GM12878 (cell line): ENCODE data around the gene CYP24A1. TPM values are rescaled to one million over a fixed set of nuclear protein-coding genes. Genes with fewer than 3 reads are reported as not detected.

ENCODE experiments used
- ATAC-seq: fragments of 200-7000 bp; cut with Tn5 transposase; 3 replicates; pipeline ENCODE4 v1.9.1; 2020; ENCODE audit warnings: mild to moderate bottlenecking, moderate library complexity
- BruUV-seq: library from RNA; stranded (reverse); fragments of 400-500 nt; replicated peaks from 2 replicates; lab custom pipeline; 2021; lab: Mats Ljungman, UMichigan
- CTCF ChIA-PET: fragments of 300-600 bp; sonication (Branson Sonifier 250); formaldehyde crosslinking; extraction: SDS; loops from one replicate; lab custom pipeline; 2021; ENCODE audit warnings: inconsistent platforms; lab: Yijun Ruan, JAX
- POLR2A ChIA-PET: fragments of 350-600 bp; formaldehyde crosslinking; extraction: SDS; loops from one replicate; lab custom pipeline; 2021; ENCODE audit warnings: inconsistent platforms; lab: Charles Lee
- RAD21 ChIA-PET: fragments of 300-600 bp; sonication (Branson Sonifier 250); formaldehyde crosslinking; loops from one replicate; lab custom pipeline; 2023; ENCODE audit warnings: antibody characterized with exemption; ENCODE audit not compliant: unreplicated experiment; lab: Charles Lee
- SMC1A ChIA-PET: fragments of 300-600 bp; sonication (Branson Sonifier 250); formaldehyde crosslinking; loops from one replicate; lab custom pipeline; 2023; ENCODE audit not compliant: unreplicated experiment, uncharacterized antibody; lab: Charles Lee
- DNase-seq: peaks from one replicate; pipeline ENCODE4 v3.0.0-alpha.2; 2011; ENCODE audit warnings: low read depth, low spot score
- FAIRE-seq: peaks from 3 replicates; lab custom pipeline; 2011; peaks lifted over from hg19 to GRCh38; lab: Jason Lieb, UNC
- H2AFZ ChIP-seq: 2 replicates; pipeline ENCODE4 v1.6.0; 2011; ENCODE audit warnings: low read depth, low read length, control low read depth; ENCODE audit not compliant: control insufficient read depth
- H3K27ac ChIP-seq: 2 replicates; pipeline ENCODE4 v1.5.1; 2011; ENCODE audit warnings: control low read depth; ENCODE audit not compliant: control insufficient read depth, insufficient read depth
- H3K27me3 ChIP-seq, 2 experiments: replicated peaks in 1 of 2; 2 replicates each; pipeline versions ENCODE4 v1.6.0 to v1.6.1; 2011; ENCODE audit warnings: low read length in 1 of 2; ENCODE audit not compliant: control insufficient read depth in 2 of 2, insufficient read depth in 2 of 2
- H3K36me3 ChIP-seq, 2 experiments: 2 replicates each; pipeline ENCODE4 v1.5.1; 2011; ENCODE audit warnings: low read length in 1 of 2; ENCODE audit not compliant: control insufficient read depth in 2 of 2, insufficient read depth in 2 of 2
- H3K4me1 ChIP-seq: 2 replicates; pipeline ENCODE4 v1.6.1; 2011; ENCODE audit warnings: mild to moderate bottlenecking, low read length, moderate library complexity, mixed read lengths; ENCODE audit not compliant: control insufficient read depth, insufficient read depth
- H3K4me2 ChIP-seq: 2 replicates; pipeline ENCODE4 v1.6.0; 2011; ENCODE audit warnings: control low read depth; ENCODE audit not compliant: control insufficient read depth, insufficient read depth
- H3K4me3 ChIP-seq: fragments of 200-600 bp; sonication (generic); 2 replicates; pipeline ENCODE4 v1.5.1; 2016
- H3K79me2 ChIP-seq: 2 replicates; pipeline ENCODE4 v1.6.0; 2011; ENCODE audit warnings: low read length; ENCODE audit not compliant: control insufficient read depth, insufficient read depth
- H3K9ac ChIP-seq: 2 replicates; pipeline ENCODE4 v1.8.0; 2011; ENCODE audit warnings: low read length, control low read depth, mixed read lengths; ENCODE audit not compliant: control insufficient read depth, insufficient read depth
- H3K9me3 ChIP-seq: replicated peaks from 3 replicates; pipeline ENCODE4 v1.5.1; 2011; ENCODE audit warnings: mild to moderate bottlenecking, low read length; ENCODE audit not compliant: control insufficient read depth, insufficient read depth
- H4K20me1 ChIP-seq: 2 replicates; pipeline ENCODE4 v1.6.0; 2011; ENCODE audit not compliant: control insufficient read depth, insufficient read depth
- ASH2L ChIP-seq: fragments of 300-600, 200-600 bp; sonication (generic); IDR thresholded peaks from 2 replicates; pipeline ENCODE4 v1.6.1; 2017; ENCODE audit warnings: low read depth, mild to moderate bottlenecking, borderline replicate concordance
- EED ChIP-seq: sonication (generic); IDR thresholded peaks from 2 replicates; pipeline ENCODE4 v1.6.1; 2016; ENCODE audit warnings: antibody characterized with exemption, low read depth
- HDAC6 ChIP-seq: fragments of 200-600 bp; sonication (generic); IDR thresholded peaks from one replicate; pipeline ENCODE4 v1.8.0; 2017; ENCODE audit warnings: antibody characterized with exemption; ENCODE audit not compliant: unreplicated experiment
- MEF2A ChIP-seq: IDR thresholded peaks from 2 replicates; pipeline ENCODE4 v1.6.1; 2011; ENCODE audit warnings: low read depth, mild to moderate bottlenecking, low read length, moderate library complexity; ENCODE audit not compliant: insufficient read depth
- PAX5 ChIP-seq: IDR thresholded peaks from 2 replicates; pipeline ENCODE4 v1.6.1; 2011; ENCODE audit warnings: low read depth, low read length, borderline replicate concordance
- WGBS: methylation state at CpG from one replicate; pipeline ENCODE4 v1.1.6; 2016; ENCODE audit warnings: low lambda C conversion rate; ENCODE audit not compliant: insufficient replicate concordance, insufficient coverage; ENCODE audit errors: missing lambda C conversion rate; 5-methylcytosine and 5-hydroxymethylcytosine counted together
- in situ Hi-C: fragments of 300-500 bp; cut with MboI; formaldehyde crosslinking; loops from 9 replicates; pipeline ENCODE4 v1.14.3; 2018; ENCODE audit warnings: mixed read lengths
- intact Hi-C: fragments of 100-400 bp; cut with micrococcal nuclease; formaldehyde crosslinking; loops from one replicate; pipeline ENCODE4 v1.14.2; 2022; ENCODE audit not compliant: unreplicated experiment
- polyA plus RNA-seq, 11 experiments: library from polyadenylated mRNA; depleted of rRNA in 4 of 11; unstranded in 6 of 11; stranded (reverse) in 5 of 11; fragments of >200 nt; fragmentation: Nextera tagmentation in 4 of 11; fragmentation: Illumina TruSeq in 1 of 11; extraction: Ambion mirVana in 4 of 11; extraction: Trizol in 1 of 11; gene quantifications; 1 replicate in 1 of 11; 2 replicates in 10 of 11; pipeline versions ENCODE4 v1.2.1 to v1.2.3, GENCODE V29; 2011 to 2016; ENCODE audit warnings: inconsistent platforms in 2 of 11, missing spikeins in 2 of 11, low read depth in 1 of 11
- total RNA-seq, 4 experiments: library from RNA; depleted of rRNA in 3 of 4; stranded (reverse); fragments of >200 nt in 3 of 4; fragmentation: Illumina TruSeq in 1 of 4; extraction: Trizol in 1 of 4; gene quantifications; 2 replicates each; pipeline versions ENCODE4 v1.2.1 to v1.2.3, GENCODE V29; 2013 to 2021
- TF ChIP-seq, protein P1 (sequence below): fragments of 450-650 bp; IDR thresholded peaks from 2 replicates; pipeline ENCODE4 v1.6.1; 2017; ENCODE audit warnings: mild to moderate bottlenecking, moderate library complexity

CYP24A1 gene
- total and polyA plus RNA-seq, 10 of the 15 experiments (the other 5 are each of a cell fraction or from before 2014, with no cell fraction given): 0.69 TPM; not detected in 9

DNA sequence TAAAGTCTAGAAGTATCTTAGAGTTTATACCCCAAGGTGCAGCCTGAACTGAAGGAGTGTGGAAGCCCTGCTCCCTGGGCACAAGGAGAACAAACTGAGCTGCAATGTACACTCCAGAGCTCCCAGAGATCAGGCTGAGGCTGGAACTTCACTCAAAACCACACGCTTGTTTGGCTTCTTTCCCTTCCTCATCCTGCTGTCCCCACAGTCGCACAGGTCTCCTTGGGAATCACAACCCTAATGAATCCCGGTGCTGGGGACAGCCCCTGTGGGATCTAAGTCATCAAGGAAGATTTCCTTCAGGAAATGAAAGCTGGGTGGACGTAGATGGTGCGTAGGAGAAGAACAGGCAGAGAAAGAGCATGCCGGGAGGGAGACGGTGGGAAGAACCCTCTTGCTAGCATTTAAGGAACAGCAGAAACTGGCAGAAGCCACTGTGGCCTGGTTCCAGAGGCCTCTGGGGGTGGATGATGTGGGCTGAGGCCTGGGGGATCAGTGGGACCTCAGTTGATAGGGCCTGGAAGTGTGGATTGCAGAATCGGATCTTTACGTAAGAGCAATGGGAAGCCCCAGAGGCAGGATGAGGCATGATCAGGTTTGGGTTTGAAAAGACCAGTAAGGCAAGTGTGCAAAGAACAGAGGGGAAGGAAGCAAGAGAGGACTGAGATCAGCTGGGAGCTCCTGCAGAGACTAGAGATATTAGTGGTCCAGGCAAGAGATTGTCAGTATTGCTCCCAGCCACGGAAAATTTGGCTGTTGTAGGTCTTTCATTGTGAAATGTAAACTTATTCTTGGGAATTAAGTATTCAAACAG, 21.4 kb downstream of the CYP24A1 start:
- in situ Hi-C loops: no loop called here
- H3K4me3 ChIP-seq: no peak overlapping the region
- intact Hi-C loops: no loop called here
- no TSS peak for BruUV-seq
- H4K20me1 ChIP-seq: no peaks in the 10 kb centered on the region
- H3K9me3 ChIP-seq: no peaks in the 10 kb centered on the region
- SMC1A ChIA-PET: no interaction called here
- FAIRE-seq (no peak), DNase-seq (no peak), ATAC-seq (no peak)
- no peaks in the 10 kb centered on the region for H3K4me1 ChIP-seq
- RAD21 ChIA-PET: no interaction called here
- no peaks in the 10 kb centered on the region for H3K79me2 ChIP-seq
- no peak overlapping the region for H3K4me2 ChIP-seq
- no peak overlapping the region for H3K9ac ChIP-seq
- POLR2A ChIA-PET: no interaction called here
- no peak overlapping the region for H3K27ac ChIP-seq
- no peaks in the 10 kb centered on the region for H3K36me3 ChIP-seq
- WGBS: 54% methylated on average over 10 of the region's 10 CpGs
- CTCF ChIA-PET: interaction anchor here (1.0 kb wide), 1 partner anchor 48 kb away, joined by 3 read pairs; no protein-coding TSS in a partner anchor
- no peak overlapping the region for H2AFZ ChIP-seq
- TF ChIP-seq ASH2L (no peak), HDAC6 (no peak), PAX5 (no peak), MEF2A (no peak), EED (no peak)
- TF ChIP-seq, protein P1, sequence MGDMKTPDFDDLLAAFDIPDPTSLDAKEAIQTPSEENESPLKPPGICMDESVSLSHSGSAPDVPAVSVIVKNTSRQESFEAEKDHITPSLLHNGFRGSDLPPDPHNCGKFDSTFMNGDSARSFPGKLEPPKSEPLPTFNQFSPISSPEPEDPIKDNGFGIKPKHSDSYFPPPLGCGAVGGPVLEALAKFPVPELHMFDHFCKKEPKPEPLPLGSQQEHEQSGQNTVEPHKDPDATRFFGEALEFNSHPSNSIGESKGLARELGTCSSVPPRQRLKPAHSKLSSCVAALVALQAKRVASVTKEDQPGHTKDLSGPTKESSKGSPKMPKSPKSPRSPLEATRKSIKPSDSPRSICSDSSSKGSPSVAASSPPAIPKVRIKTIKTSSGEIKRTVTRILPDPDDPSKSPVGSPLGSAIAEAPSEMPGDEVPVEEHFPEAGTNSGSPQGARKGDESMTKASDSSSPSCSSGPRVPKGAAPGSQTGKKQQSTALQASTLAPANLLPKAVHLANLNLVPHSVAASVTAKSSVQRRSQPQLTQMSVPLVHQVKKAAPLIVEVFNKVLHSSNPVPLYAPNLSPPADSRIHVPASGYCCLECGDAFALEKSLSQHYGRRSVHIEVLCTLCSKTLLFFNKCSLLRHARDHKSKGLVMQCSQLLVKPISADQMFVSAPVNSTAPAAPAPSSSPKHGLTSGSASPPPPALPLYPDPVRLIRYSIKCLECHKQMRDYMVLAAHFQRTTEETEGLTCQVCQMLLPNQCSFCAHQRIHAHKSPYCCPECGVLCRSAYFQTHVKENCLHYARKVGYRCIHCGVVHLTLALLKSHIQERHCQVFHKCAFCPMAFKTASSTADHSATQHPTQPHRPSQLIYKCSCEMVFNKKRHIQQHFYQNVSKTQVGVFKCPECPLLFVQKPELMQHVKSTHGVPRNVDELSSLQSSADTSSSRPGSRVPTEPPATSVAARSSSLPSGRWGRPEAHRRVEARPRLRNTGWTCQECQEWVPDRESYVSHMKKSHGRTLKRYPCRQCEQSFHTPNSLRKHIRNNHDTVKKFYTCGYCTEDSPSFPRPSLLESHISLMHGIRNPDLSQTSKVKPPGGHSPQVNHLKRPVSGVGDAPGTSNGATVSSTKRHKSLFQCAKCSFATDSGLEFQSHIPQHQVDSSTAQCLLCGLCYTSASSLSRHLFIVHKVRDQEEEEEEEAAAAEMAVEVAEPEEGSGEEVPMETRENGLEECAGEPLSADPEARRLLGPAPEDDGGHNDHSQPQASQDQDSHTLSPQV: no peak
- TF ChIP-seq, all 136 proteins: peak for 0
- no peaks in the 10 kb centered on the region; a peak in 2 of 4 replicates for H3K27me3 ChIP-seq
